A549 treated with RU486 at 1 μM for 4 hours (cell line): ENCODE measurements around the gene ALOX5AP. TPM values are rescaled to one million over a fixed set of nuclear protein-coding genes. Genes with fewer than 3 reads are reported as not detected.

Source experiments
- total RNA-seq: library from RNA; stranded (reverse); fragments of 200-300 nt; extraction: Qiagen RNA extraction; gene quantifications from 5 replicates; pipeline ENCODE4 v1.2.3, GENCODE V29; 2022; ENCODE audit warnings: low read depth

ALOX5AP gene
- total RNA-seq = 1.9 to 4.5 TPM (median 3.0 TPM) in 5 replicates

DNA sequence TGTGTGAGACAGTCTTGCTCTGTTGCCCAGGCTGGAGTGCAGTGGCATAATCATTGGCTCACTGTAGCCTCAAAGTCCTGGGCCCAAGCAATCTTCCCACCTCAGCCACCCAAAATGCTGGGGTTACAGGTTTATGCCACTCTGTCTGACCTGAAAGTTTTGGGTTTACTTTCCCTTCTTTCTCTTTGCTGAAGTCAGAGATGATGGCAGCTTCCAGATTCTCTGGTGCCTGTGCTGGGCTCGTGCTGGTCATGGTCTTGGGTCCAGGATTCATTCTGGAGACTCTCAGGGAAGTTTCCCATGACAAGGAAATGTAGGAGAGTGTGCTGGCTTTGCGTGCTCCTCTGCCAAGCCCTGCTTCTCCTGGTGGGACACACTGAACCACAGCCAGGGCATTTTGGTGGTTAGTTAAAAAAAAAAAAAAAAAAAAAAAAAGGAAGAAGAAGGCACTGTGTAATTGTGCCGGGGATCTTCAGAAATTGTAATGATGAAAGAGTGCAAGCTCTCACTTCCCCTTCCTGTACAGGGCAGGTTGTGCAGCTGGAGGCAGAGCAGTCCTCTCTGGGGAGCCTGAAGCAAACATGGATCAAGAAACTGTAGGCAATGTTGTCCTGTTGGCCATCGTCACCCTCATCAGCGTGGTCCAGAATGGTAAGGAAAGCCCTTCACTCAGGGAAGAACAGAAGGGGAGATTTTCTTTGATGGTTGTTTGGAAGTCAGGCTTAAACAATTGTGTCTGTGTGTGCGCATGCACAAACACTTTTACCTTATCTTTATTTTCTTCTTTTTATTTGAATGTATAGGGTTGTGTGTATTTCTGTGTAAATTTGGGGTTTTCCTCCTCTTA is at the start of gene ALOX5AP:
Gene ALOX5AP (plus strand): TSS at position 519 of the 847 bp plus-strand sequence. CDS start 63 bp downstream, at position 582.

Other genes starting within 250 kb of the ALOX5AP start
- gene USPL1, start 117.6 kb upstream of the ALOX5AP start, total RNA-seq = 5.4 to 13.0 TPM (median 11.7 TPM) in 5 replicates
- gene MEDAG, start 170.7 kb downstream of the ALOX5AP start, total RNA-seq = 0.09 to 0.23 TPM (median 0.13 TPM) in 3 of 5 replicates, not detected in the others
- gene TEX26, start 197.1 kb downstream of the ALOX5AP start, total RNA-seq = not detected in 5 replicates